Karpas-422 (cell line): ENCODE measurements around the gene PDE1C. TPM values are rescaled to one million over a fixed set of nuclear protein-coding genes. Genes with fewer than 3 reads are reported as not detected.

Experiments used
- DNase-seq: peaks from one replicate; pipeline ENCODE4 v3.0.0-alpha.2; 2015
- H2AFZ ChIP-seq: fragments of 200-600 bp; sonication (generic); 2 replicates; pipeline ENCODE4 v1.6.1; 2014; ENCODE audit warnings: antibody characterized with exemption, low read length, mixed read lengths
- H3K27ac ChIP-seq: fragments of 200-600 bp; sonication (generic); 2 replicates; pipeline ENCODE4 v1.5.1; 2014; ENCODE audit warnings: mild to moderate bottlenecking, low read length, moderate library complexity
- H3K27me3 ChIP-seq: fragments of 200-600 bp; sonication (generic); 2 replicates; pipeline ENCODE4 v1.6.1; 2014; ENCODE audit warnings: low read length, mixed read lengths
- H3K36me3 ChIP-seq: fragments of 200-600 bp; sonication (generic); 2 replicates; pipeline ENCODE4 v1.6.1; 2014; ENCODE audit warnings: low read length, mixed read lengths; ENCODE audit not compliant: insufficient read depth
- H3K4me1 ChIP-seq: fragments of 200-600 bp; sonication (generic); 2 replicates; pipeline ENCODE4 v1.6.1; 2014; ENCODE audit warnings: mild to moderate bottlenecking, low read length, mixed read lengths
- H3K4me2 ChIP-seq: fragments of 200-600 bp; sonication (generic); 2 replicates; pipeline ENCODE4 v1.6.1; 2014; ENCODE audit warnings: low read length, low read depth, mild to moderate bottlenecking; ENCODE audit not compliant: poor library complexity, severe bottlenecking
- H3K4me3 ChIP-seq: fragments of 200-600 bp; sonication (generic); 2 replicates; pipeline ENCODE4 v1.5.1; 2014; ENCODE audit warnings: mild to moderate bottlenecking, antibody characterized with exemption, low read length, mixed read lengths
- H3K79me2 ChIP-seq: fragments of 200-600 bp; sonication (generic); 2 replicates; pipeline ENCODE4 v1.6.1; 2014; ENCODE audit warnings: mild to moderate bottlenecking, low read length, mixed read lengths
- H3K9ac ChIP-seq: fragments of 200-600 bp; sonication (generic); 2 replicates; pipeline ENCODE4 v1.6.0; 2014; ENCODE audit warnings: low read length
- H3K9me2 ChIP-seq: fragments of 200-600 bp; sonication (generic), shearing (Covaris generic); replicated peaks from 2 replicates; pipeline ENCODE4 v1.6.0; 2014; ENCODE audit warnings: mild to moderate bottlenecking, low read length, moderate library complexity; ENCODE audit not compliant: insufficient read depth
- H3K9me3 ChIP-seq: fragments of 300-700, 200-600 bp; sonication (generic); 2 replicates; pipeline ENCODE4 v1.6.1; 2014; ENCODE audit warnings: low read length, mixed read lengths
- H4K20me1 ChIP-seq: fragments of 200-600 bp; sonication (generic); 2 replicates; pipeline ENCODE4 v1.6.1; 2014; ENCODE audit warnings: mild to moderate bottlenecking, antibody characterized with exemption, low read length, low read depth; ENCODE audit not compliant: insufficient read depth
- total RNA-seq: library from RNA; depleted of rRNA; stranded (reverse); fragments of >200 nt; shearing (Covaris generic); gene quantifications from 2 replicates; pipeline ENCODE4 v1.2.3, GENCODE V29; 2014; ENCODE audit warnings: low replicate concordance

PDE1C gene
- total RNA-seq, 1 experiment from 2014 or later = not detected

- no peak for DNase-seq
- H3K4me3 ChIP-seq = no peak overlapping the region
These were observed 95.9 kb downstream of the PDE1C start for GRCh38 chr7:31974351-31974750.

DNA sequence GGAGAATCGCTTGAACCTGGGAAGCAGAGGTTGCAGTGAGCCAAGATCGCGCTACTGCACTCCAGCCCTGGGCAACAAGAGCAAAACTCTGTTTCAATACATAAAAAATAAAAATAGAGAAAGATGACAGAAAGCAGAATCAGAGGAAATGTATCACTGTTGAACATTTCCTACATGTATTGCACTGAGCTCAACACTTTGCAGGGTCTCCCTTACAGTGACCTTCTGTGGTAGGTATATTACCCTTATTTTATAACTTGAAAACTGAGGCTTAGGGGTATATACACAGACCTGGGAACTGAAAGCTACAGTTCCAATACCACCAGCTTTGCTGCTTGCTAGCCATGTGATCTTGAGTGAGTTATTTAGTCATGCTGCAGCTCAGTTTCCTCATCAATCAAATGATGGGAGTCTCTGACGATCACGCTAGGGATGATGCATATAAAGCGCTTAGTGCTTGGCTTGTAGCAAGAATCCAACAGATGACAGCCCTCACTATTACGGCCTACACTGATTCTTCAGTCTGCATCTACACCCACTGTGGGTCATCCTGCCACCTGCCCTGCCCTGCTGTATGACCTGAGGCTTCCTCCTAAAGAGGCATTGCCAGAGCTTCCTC, 99.0 kb downstream of the PDE1C start:
- Histone ChIP-seq H3K4me1 (no peaks in the 10 kb centered on the region), H2AFZ (no peak overlapping the region), H3K79me2 (no peaks in the 10 kb centered on the region), H3K9ac (no peak overlapping the region), H3K27me3 (no peaks in the 10 kb centered on the region), H3K36me3 (no peaks in the 10 kb centered on the region), H3K27ac (no peak overlapping the region), H3K9me3 (no peaks in the 10 kb centered on the region), H3K4me3 (no peak overlapping the region), H3K4me2 (no peak overlapping the region), H3K9me2 (no peaks in the 10 kb centered on the region), H4K20me1 (no peaks in the 10 kb centered on the region)
- DNase-seq = no peak

More at GRCh38 chr7:31974351-31974750, 95.9 kb downstream of the PDE1C start:
- H3K9me3 ChIP-seq = no peaks in the 10 kb centered on the region
- no peak overlapping the region for H3K9ac ChIP-seq
- no peaks in the 10 kb centered on the region for H3K79me2 ChIP-seq
- no peaks in the 10 kb centered on the region for H3K36me3 ChIP-seq
- H3K27me3 ChIP-seq = no peaks in the 10 kb centered on the region
- H3K4me2 ChIP-seq = no peak overlapping the region
- H3K9me2 ChIP-seq = no peaks in the 10 kb centered on the region
- H4K20me1 ChIP-seq = no peaks in the 10 kb centered on the region
- no peaks in the 10 kb centered on the region for H3K4me1 ChIP-seq
- no peak overlapping the region for H3K27ac ChIP-seq
- no peak overlapping the region for H2AFZ ChIP-seq

DNA sequence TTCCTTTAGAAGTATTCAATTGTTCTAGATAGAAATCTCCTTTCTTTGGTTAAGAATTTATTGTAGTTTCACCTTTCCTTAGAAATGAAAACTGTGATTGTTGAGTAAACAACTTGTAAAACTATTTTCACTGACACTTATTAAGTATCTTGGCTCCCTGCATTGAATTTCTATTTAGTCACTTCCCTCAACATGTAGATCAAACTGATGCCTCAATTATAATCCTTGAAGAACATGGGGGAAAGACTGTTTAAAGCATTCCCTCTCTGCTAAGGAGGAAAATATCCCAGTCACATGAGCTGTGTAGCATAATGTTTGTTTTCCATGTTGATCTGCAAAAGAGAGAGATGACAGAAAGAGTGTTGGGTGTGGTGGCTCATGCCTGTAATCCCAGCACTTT, 99.7 kb downstream of the PDE1C start:
- Histone ChIP-seq H3K27ac (no peak overlapping the region), H3K36me3 (no peaks in the 10 kb centered on the region), H3K9me2 (no peaks in the 10 kb centered on the region), H3K4me1 (no peaks in the 10 kb centered on the region), H3K9ac (no peak overlapping the region), H3K79me2 (no peaks in the 10 kb centered on the region), H3K9me3 (no peaks in the 10 kb centered on the region), H2AFZ (no peak overlapping the region), H4K20me1 (no peaks in the 10 kb centered on the region), H3K4me3 (no peak overlapping the region), H3K27me3 (no peaks in the 10 kb centered on the region), H3K4me2 (no peak overlapping the region)
- DNase-seq = no peak

DNA sequence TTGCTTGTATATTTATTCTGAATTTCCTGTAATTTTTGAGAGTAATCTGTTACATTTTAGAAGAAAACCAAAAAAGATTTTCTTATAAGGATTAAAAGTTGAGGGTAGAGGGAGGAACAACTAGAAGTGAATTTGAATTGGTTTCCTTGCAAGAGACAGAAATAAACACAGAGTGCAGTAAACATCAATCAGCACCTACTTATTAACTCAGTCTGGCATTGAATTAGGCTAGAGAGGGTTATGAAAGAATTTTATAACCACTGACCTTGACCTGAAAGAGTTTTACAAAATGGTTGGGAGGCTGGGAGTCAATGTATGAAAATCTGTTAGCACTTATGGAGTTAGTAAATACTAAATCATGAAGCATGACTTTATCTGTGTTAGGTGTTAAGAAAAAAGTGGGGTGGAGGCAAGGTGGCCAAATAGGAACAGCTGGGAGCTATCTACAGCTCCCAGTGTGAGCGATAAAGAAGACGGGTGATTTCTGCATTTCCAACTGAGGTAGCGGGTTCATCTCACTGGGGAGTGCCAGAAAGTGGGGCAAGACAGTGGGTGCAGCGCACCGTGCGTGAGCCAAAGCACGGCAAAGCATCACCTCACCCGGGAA, 106.5 kb downstream of the PDE1C start:
- H3K79me2 ChIP-seq = no peaks in the 10 kb centered on the region
- no peaks in the 10 kb centered on the region for H3K9me3 ChIP-seq
- H3K9me2 ChIP-seq = no peaks in the 10 kb centered on the region
- H4K20me1 ChIP-seq = no peaks in the 10 kb centered on the region
- no peak overlapping the region for H2AFZ ChIP-seq
- no peak overlapping the region for H3K9ac ChIP-seq
- H3K4me3 ChIP-seq = no peak overlapping the region
- no peaks in the 10 kb centered on the region for H3K36me3 ChIP-seq
- H3K27ac ChIP-seq = no peak overlapping the region
- no peak overlapping the region for H3K4me2 ChIP-seq
- no peaks in the 10 kb centered on the region for H3K27me3 ChIP-seq
- H3K4me1 ChIP-seq = no peaks in the 10 kb centered on the region
- no peak for DNase-seq

DNA sequence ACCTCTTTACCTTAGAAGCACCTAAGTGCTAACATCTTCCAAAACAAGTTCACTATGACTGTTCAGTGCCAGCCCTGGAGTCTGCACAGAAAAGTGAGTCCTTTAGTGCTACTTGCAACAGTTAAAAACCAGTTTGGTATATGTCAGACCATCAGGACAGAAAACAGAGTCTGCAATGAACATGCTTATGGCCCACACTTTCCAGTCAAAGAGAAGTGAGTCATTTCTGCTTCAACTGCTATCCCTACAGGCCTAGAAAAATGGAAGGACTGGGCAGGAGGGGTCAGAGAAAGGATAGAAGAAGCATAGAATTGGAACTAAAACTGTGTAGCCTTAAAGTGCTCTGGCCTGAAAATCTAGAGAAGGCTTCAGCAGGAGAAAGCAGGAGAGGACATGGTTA, 108.0 kb downstream of the PDE1C start:
- H3K9ac ChIP-seq = no peak overlapping the region
- H3K4me1 ChIP-seq = no peaks in the 10 kb centered on the region
- no peaks in the 10 kb centered on the region for H3K27me3 ChIP-seq
- no peak overlapping the region for H3K4me2 ChIP-seq
- H3K9me2 ChIP-seq = no peaks in the 10 kb centered on the region
- H3K79me2 ChIP-seq = no peaks in the 10 kb centered on the region
- no peak overlapping the region for H2AFZ ChIP-seq
- H4K20me1 ChIP-seq = no peaks in the 10 kb centered on the region
- H3K9me3 ChIP-seq = no peaks in the 10 kb centered on the region
- no peaks in the 10 kb centered on the region for H3K36me3 ChIP-seq
- H3K4me3 ChIP-seq = no peak overlapping the region
- DNase-seq = no peak
- no peak overlapping the region for H3K27ac ChIP-seq

DNA sequence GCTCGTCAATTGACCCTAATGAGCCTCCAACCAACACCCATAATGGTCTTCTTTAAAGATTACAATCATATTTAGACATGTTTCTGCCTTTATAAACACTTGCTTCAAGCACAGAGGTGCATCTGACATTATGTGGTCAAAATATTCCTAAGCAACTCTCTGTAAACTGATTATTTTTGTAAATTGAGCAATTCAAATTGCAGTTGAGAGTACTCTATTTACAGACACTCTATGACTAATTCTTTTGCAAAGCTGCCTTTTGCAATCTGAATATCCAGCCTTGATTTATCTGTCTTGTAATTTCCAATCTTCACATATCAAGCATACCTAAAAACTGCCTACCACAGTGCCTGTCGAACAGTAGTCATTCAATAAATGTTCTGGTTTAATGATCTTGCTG, 112.0 kb downstream of the PDE1C start:
- H3K27me3 ChIP-seq = no peaks in the 10 kb centered on the region
- H3K79me2 ChIP-seq = no peaks in the 10 kb centered on the region

DNA sequence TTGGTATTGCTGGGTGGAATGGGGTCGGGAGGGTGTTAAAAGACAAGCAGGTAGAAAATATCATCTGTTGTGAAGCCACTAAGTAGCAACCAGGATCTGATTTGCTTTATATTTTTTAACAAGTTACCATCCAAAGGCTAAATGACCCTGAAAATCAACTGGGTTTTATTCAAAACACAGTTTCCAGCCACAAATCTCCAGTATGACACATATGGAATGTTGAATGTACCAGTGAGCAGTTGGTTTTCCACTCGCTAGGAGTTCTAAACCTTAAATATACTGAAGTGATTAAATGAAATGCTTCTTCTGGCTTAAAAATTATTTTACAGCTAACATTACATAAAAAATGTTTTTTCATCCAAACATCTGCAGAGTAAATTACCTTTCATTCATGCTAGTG, 112.5 kb downstream of the PDE1C start:
- Histone ChIP-seq H3K79me2 (no peaks in the 10 kb centered on the region), H3K36me3 (no peaks in the 10 kb centered on the region), H3K4me2 (no peak overlapping the region), H3K9me2 (no peaks in the 10 kb centered on the region), H4K20me1 (no peaks in the 10 kb centered on the region), H3K9ac (no peak overlapping the region), H3K27me3 (no peaks in the 10 kb centered on the region), H3K4me1 (no peaks in the 10 kb centered on the region), H3K27ac (no peak overlapping the region), H2AFZ (no peak overlapping the region), H3K9me3 (no peaks in the 10 kb centered on the region), H3K4me3 (no peak overlapping the region)
- no peak for DNase-seq

More for the DNA sequence above, 112.0 kb downstream of the PDE1C start:
- Histone ChIP-seq H3K4me1 (no peaks in the 10 kb centered on the region), H3K9me2 (no peaks in the 10 kb centered on the region), H3K27ac (no peak overlapping the region), H3K36me3 (no peaks in the 10 kb centered on the region), H3K9ac (no peak overlapping the region), H3K9me3 (no peaks in the 10 kb centered on the region), H4K20me1 (no peaks in the 10 kb centered on the region), H2AFZ (no peak overlapping the region), H3K4me2 (no peak overlapping the region), H3K4me3 (no peak overlapping the region)
- DNase-seq = no peak

GRCh38 chr7:31957090-31957720, 113.0 kb downstream of the PDE1C start:
- Histone ChIP-seq H3K27me3 (no peaks in the 10 kb centered on the region), H3K9me2 (no peaks in the 10 kb centered on the region), H3K4me1 (no peaks in the 10 kb centered on the region), H3K9ac (no peak overlapping the region), H3K9me3 (no peaks in the 10 kb centered on the region), H3K79me2 (no peaks in the 10 kb centered on the region), H4K20me1 (no peaks in the 10 kb centered on the region), H3K4me2 (no peak overlapping the region), H3K36me3 (no peaks in the 10 kb centered on the region), H3K27ac (no peak overlapping the region), H3K4me3 (no peak overlapping the region), H2AFZ (no peak overlapping the region)
- no peak for DNase-seq
